GM13977 (cell line): Measurements from ENCODE around the gene CNN3.
A peak's percentile ranks its signal among the peaks of the same experiment; 100 is the strongest.

Source experiments
- DNase-seq: peaks from one replicate; pipeline ENCODE4 v3.0.0; 2012; ENCODE audit warnings: low spot score
- CTCF ChIP-seq: IDR thresholded peaks from 2 replicates; pipeline ENCODE4 v1.5.1; 2012; ENCODE audit warnings: mild to moderate bottlenecking, control low read depth; ENCODE audit not compliant: insufficient read depth; ENCODE audit errors: extremely low read depth, missing control alignments
- in situ Hi-C: fragments of 300-500 bp; cut with MboI; formaldehyde crosslinking; loops from one replicate; pipeline ENCODE4 v1.12.0; 2022; ENCODE audit warnings: low sequenced_read_pairs, low pct_unique_long_range_greater_than_20kb, mixed read lengths, inconsistent platforms; ENCODE audit not compliant: unreplicated experiment

Gene CNN3

GRCh38 chr1:94925561-94926125 is 1.3 kb downstream of the CNN3 start:
- in situ Hi-C loops = no loop called here
- peak; percentile 46 for DNase-seq
- no peak for TF ChIP-seq CTCF

DNA sequence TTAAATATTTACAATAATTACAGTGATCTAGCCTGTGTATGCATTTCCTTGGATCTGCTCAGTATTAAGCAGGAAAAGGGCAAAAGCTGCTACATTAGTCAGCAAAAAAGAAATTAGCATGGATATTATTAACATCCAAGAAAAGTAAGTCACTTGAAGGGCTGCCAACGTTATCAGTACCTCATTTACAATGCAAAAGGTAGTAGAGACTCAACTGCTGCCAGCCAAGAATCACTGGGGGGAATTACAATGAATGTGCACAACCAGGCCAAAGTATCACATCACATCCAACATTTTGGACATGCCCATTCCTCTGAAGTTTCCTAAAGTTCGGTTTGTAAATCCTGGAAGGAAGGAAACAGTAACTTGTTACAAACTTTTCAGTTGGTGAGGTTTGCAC is 1.9 kb downstream of the CNN3 start:
- in situ Hi-C loops = no loop called here
- no peak for DNase-seq
- no peak for TF ChIP-seq CTCF

GRCh38 chr1:94922761-94923331 is 4.1 kb downstream of the CNN3 start:
- no peak for DNase-seq
- in situ Hi-C loops = no loop called here
- no peak for TF ChIP-seq CTCF

DNA sequence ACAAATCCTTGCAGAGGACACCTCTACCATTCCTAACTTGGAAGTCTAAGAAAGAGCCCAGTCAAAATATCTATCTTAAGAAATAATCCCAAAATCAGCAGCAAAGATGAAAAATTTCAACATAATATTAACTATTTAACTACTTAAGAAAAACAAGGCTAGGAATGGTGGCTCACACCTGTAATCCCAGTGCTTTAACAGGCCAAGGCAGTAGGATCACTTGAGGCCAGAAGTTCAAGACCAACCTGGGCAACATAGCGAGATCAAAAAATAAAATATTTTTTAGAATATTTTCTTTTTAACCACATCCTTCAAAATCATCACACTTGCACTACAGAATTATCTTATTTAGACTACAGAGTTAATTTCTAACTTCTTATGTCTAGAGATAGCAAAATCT is 4.9 kb downstream of the CNN3 start:
- in situ Hi-C loops = no loop called here

GRCh38 chr1:94920061-94920460 is 6.8 kb downstream of the CNN3 start:
- no peak for DNase-seq
- in situ Hi-C loops = no loop called here
- no peak for TF ChIP-seq CTCF

More for the DNA sequence above, 4.9 kb downstream of the CNN3 start:
- TF ChIP-seq CTCF = no peak
- DNase-seq = no peak

DNA sequence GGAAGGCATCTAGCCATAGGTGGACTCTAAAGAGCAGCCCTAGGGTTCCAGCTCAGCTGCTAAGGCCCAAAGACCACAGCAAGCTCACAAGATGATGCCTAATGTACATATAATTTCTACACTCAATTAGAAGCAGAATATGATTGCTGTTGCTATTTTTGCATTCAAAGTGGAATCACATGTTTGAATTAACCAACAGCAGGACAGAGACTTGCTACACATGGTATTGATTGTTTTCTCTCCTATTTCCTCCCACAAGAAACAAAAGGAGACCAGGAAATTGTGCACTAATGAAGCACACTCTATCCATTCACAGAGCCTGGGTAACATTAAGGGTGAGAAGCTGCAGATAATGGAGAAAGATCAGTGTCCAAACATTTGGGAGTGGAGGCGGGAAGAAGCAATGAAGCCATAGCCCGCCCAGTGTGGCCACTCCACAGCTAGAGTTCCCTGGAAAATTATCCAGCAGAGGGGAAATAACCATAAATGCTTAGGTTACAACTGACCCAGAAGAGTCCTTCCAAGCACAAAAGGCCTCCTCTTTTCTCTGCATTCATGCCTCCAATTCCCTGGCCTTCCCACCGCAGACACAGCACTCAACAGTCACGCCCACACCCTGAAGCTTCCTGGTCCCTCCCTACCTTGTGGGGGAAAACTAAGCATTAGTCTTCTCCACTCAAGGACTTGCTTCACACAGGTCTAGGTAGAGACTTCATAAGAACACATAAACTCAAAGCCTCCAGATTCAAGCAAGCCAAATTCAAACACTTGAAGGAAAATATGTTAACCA is 7.5 kb downstream of the CNN3 start:
- in situ Hi-C loops = no loop called here
- DNase-seq = no peak
- no peak for TF ChIP-seq CTCF
